ENCODE results near the gene SNRNP35. TPM values are rescaled to one million over a fixed set of nuclear protein-coding genes. Genes with fewer than 3 reads are reported as not detected.
A peak's percentile ranks its signal among the peaks of the same experiment; 100 is the strongest.
"Not testable (repeated sequence)": the region's sequence is repeated elsewhere in the genome, so short reads cannot be mapped to it uniquely, and the experiment has no call there.

The SNRNP35 gene
- total RNA-seq: 10 to 100 TPM; 14.7 to 38.1 (median 21.0) TPM

GRCh38 chr12:123457980-123458779, at the start of gene SNRNP35:
Gene SNRNP35 (plus strand): TSS chr12:123458139. CDS start chr12:123465541, 7,402 bp downstream.
- peak; percentile 28 for DNase-seq (ENCODE audit: low spot score)
- ATAC-seq (ENCODE audit: low FRiP score): peak; percentile 56
- no peak for TF ChIP-seq CTCF (IDR thresholded peaks at IDR 0.05)

- ATAC-seq (ENCODE audit: low FRiP score); DNase-seq (ENCODE audit: low spot score): not testable (repeated sequence)
Observed at GRCh38 chr12:123408619-123409018, 49.3 kb upstream of the SNRNP35 start.

GRCh38 chr12:123409284-123410040, 48.5 kb upstream of the SNRNP35 start:
- ATAC-seq (ENCODE audit: low FRiP score); DNase-seq (ENCODE audit: low spot score): not testable (repeated sequence)

GRCh38 chr12:123410041-123410412, 47.9 kb upstream of the SNRNP35 start:
- no peak for TF ChIP-seq CTCF (IDR thresholded peaks at IDR 0.05)
- DNase-seq (ENCODE audit: low spot score) (no peak), ATAC-seq (ENCODE audit: low FRiP score) (no peak)

GRCh38 chr12:123421314-123421713, 36.6 kb upstream of the SNRNP35 start:
- no peak for TF ChIP-seq CTCF (IDR thresholded peaks at IDR 0.05)
- ATAC-seq (ENCODE audit: low FRiP score): no peak

GRCh38 chr12:123427036-123427769, 30.7 kb upstream of the SNRNP35 start:
- DNase-seq (ENCODE audit: low spot score) (no peak), ATAC-seq (ENCODE audit: low FRiP score) (no peak)
- TF ChIP-seq CTCF (IDR thresholded peaks at IDR 0.05): no peak

More at GRCh38 chr12:123421314-123421713, 36.6 kb upstream of the SNRNP35 start:
- DNase-seq (ENCODE audit: low spot score): no peak

GRCh38 chr12:123428591-123428990, 29.3 kb upstream of the SNRNP35 start:
- DNase-seq (ENCODE audit: low spot score): no peak
- TF ChIP-seq CTCF (IDR thresholded peaks at IDR 0.05): no peak

GRCh38 chr12:123429101-123429500, 28.8 kb upstream of the SNRNP35 start:
- not testable (repeated sequence) for ATAC-seq (ENCODE audit: low FRiP score); DNase-seq (ENCODE audit: low spot score)

More at GRCh38 chr12:123428591-123428990, 29.3 kb upstream of the SNRNP35 start:
- ATAC-seq (ENCODE audit: low FRiP score): no peak

GRCh38 chr12:123431951-123432817, 25.8 kb upstream of the SNRNP35 start:
- not testable (repeated sequence) for DNase-seq (ENCODE audit: low spot score); ATAC-seq (ENCODE audit: low FRiP score)

Measured in omental fat pad (tissue), 4 donors.